Raji (cell line): Measurements from ENCODE around the gene FXYD6.

Experiments used
- POLR2A ChIP-seq: IDR thresholded peaks from 2 replicates; pipeline ENCODE4 v1.6.1; 2011; ENCODE audit warnings: low read depth, low read length, control low read depth; ENCODE audit not compliant: insufficient read depth

Gene FXYD6

GRCh38 chr11:117824571-117825537 is 51.6 kb downstream of the FXYD6 start, which contains the start of gene FXYD2:
TSS of gene FXYD2 (minus strand) at chr11:117824744. CDS start at chr11:117824678, 66 bp downstream.
- TF ChIP-seq POLR2A, result no peak

GRCh38 chr11:117823946-117824420 is 52.5 kb downstream of the FXYD6 start:
- TF ChIP-seq POLR2A, result no peak

- no peak for TF ChIP-seq POLR2A
Observed at GRCh38 chr11:117823294-117823945, 53.0 kb downstream of the FXYD6 start.

GRCh38 chr11:117822074-117823033 is 54.1 kb downstream of the FXYD6 start:
- TF ChIP-seq POLR2A, result no peak

- TF ChIP-seq POLR2A, result no peak
Observed at GRCh38 chr11:117821431-117821830, 55.0 kb downstream of the FXYD6 start.

- no peak for TF ChIP-seq POLR2A
Observed at GRCh38 chr11:117820516-117820915, 55.9 kb downstream of the FXYD6 start.

- TF ChIP-seq POLR2A, result no peak
Observed at GRCh38 chr11:117820071-117820470, 56.4 kb downstream of the FXYD6 start.

- TF ChIP-seq POLR2A, result no peak
Observed at GRCh38 chr11:117819096-117820040, 57.1 kb downstream of the FXYD6 start.

GRCh38 chr11:117818041-117818873 is 58.2 kb downstream of the FXYD6 start:
- TF ChIP-seq POLR2A, result no peak

- TF ChIP-seq POLR2A, result no peak
Observed at GRCh38 chr11:117817368-117818040, 59.0 kb downstream of the FXYD6 start.

GRCh38 chr11:117816846-117817367 is 59.6 kb downstream of the FXYD6 start:
- no peak for TF ChIP-seq POLR2A

- no peak for TF ChIP-seq POLR2A
Observed at GRCh38 chr11:117816151-117816741, 60.2 kb downstream of the FXYD6 start.
